Naive B cell (primary cell): ENCODE results near the gene CAMK1D. TPM values are rescaled to one million over a fixed set of nuclear protein-coding genes. Genes with fewer than 3 reads are reported as not detected.

Source experiments
- ATAC-seq, 2 donors: fragments of 150-1000 bp; cut with Tn5 transposase; 2 replicates each; pipeline ENCODE4 v1.10.0; 2021; ENCODE audit warnings: low read depth in 2 of 2, mild to moderate bottlenecking in 2 of 2, moderate library complexity in 2 of 2
- DNase-seq: peaks from one replicate; pipeline ENCODE4 v3.0.0; 2022
- H3K27ac Mint-ChIP-seq, 6 donors: one replicate each; pipeline ENCODE4 v1.8.0; 2020 to 2022; ENCODE audit warnings: mild to moderate bottlenecking in 6 of 6, mixed read lengths in 6 of 6, moderate library complexity in 5 of 6, inconsistent platforms in 2 of 6
- H3K27me3 Mint-ChIP-seq, 3 donors: one replicate each; pipeline ENCODE4 v1.8.0; 2021 to 2022; ENCODE audit warnings: mixed read lengths in 3 of 3, mild to moderate bottlenecking in 1 of 3
- H3K36me3 Mint-ChIP-seq, 2 donors: one replicate each; pipeline ENCODE4 v1.8.0; 2020 to 2022; ENCODE audit warnings: mixed read lengths in 2 of 2, inconsistent platforms in 1 of 2, mild to moderate bottlenecking in 1 of 2
- H3K4me1 Mint-ChIP-seq, 3 donors: one replicate each; pipeline ENCODE4 v1.8.0; 2020 to 2022; ENCODE audit warnings: mixed read lengths in 3 of 3, inconsistent platforms in 1 of 3, mild to moderate bottlenecking in 1 of 3, moderate library complexity in 1 of 3
- H3K4me3 Mint-ChIP-seq, 8 donors: one replicate each; pipeline ENCODE4 v1.8.0; 2020 to 2022; ENCODE audit warnings: mild to moderate bottlenecking in 8 of 8, mixed read lengths in 8 of 8, moderate library complexity in 8 of 8, inconsistent platforms in 2 of 8
- H3K9me3 Mint-ChIP-seq, 7 donors: one replicate each; pipeline ENCODE4 v1.8.0; 2020 to 2022; ENCODE audit warnings: mixed read lengths in 7 of 7, mild to moderate bottlenecking in 5 of 7, inconsistent platforms in 2 of 7, moderate library complexity in 1 of 7
- polyA plus RNA-seq, 6 donors: library from polyadenylated mRNA; unstranded; fragments of 300-500 nt; fragmentation: Illumina TruSeq; gene quantifications; one replicate each; pipeline ENCODE4 v1.2.3, GENCODE V29; 2021; ENCODE audit warnings: low read depth in 6 of 6

The CAMK1D gene
- polyA plus RNA-seq, 6 donors from 2014 or later = 12.2 to 54.1 (median 35.6) TPM

DNA sequence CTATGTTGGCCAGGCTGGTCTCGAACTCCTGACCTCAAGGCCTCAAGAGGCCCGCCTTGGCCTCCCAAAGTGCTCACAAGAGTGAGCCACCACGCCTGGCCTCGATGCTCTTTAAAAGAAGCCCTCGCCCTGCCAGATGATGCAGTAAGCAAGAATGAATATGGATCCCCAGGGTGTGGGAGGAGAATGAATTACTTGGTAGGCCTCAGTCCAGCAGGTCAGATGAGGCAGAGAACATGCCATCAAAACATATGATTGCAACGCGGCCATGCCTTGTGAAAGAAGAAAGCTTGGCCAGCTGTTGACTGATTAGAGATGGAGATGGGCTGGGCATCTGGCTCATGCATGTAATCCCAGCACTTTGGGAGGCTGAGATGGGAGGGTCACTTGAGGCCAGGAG is 68.7 kb downstream of the CAMK1D start:
- DNase-seq = no peak
- H3K4me1 Mint-ChIP-seq = peaks cover 42 to 89% (median 86%) of the 10 kb centered on the region in 3 donors

DNA sequence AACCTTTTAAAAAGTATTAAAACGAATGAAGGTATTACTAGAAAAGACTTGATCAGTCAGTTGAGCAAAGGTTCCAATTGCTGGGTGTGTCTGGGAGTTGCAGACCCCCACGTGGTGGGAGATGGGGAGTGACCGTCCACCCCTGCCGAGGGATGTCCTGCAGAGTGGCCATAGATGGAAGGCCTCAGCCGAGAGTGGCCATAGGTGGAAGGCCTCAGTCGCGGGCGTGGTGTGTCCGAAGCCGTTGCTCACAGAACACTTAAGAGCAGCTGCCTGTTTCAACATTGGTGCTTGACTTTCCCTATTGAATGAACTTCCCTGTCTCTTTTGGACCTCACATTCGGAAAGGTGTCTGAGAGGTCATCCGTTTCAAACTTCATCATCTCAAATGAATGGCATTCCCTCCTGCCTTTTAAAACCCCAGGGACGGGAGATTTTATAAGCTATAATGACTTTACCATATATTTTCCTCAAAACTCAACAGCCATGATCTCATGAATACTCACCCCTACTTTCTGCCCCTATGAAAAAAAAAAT is 69.4 kb downstream of the CAMK1D start:
- Mint-ChIP-seq H3K27me3 (no peaks in the 10 kb centered on the region), H3K36me3 (no peaks in the 10 kb centered on the region), H3K27ac (peak overlapping the region in 4 of 6 donors; percentile 29 to 84 (median 74)), H3K9me3 (no peaks in the 10 kb centered on the region), H3K4me1 (peaks cover 37 to 90% (median 89%) of the 10 kb centered on the region in 3 donors), H3K4me3 (no peak overlapping the region)
- ATAC-seq = no peak
- no peak for DNase-seq

More for the DNA sequence above, 68.7 kb downstream of the CAMK1D start:
- H3K9me3 Mint-ChIP-seq = peaks cover 0 to 5% (median 0%) of the 10 kb centered on the region in 7 donors
- peak overlapping the region in 3 of 6 donors; percentile 67 to 88 (median 69) for H3K27ac Mint-ChIP-seq
- H3K27me3 Mint-ChIP-seq = no peaks in the 10 kb centered on the region
- no peak overlapping the region for H3K4me3 Mint-ChIP-seq
- no peak for ATAC-seq
- peaks cover 0 to 8% of the 10 kb centered on the region in 2 donors for H3K36me3 Mint-ChIP-seq

DNA sequence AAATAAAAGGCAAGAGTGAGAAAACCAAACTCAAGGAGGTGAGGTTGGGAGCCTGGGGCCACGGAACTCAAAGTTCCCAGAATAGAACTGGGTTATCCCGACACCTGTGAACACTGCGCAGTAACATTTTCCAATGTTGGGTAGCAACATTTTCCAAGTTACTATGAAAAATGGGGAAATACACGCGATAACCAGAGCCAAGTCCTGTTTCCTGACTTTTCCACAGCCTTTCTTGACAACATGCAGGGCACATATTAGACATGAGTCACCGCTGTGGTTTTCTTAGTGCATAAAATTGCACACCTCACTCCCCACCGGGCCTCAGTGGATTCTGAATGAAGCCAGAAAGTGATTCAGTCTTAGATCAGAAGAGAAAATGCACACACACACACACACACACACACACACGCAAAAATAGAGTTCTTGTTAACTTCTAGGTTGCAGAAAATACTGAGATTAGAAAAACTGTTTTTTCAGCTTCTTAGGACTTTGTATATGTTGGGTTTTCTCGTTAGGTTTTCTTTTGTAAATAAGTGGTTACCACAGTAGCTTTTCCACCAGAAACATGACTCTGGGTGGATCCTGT is 70.0 kb downstream of the CAMK1D start:
- no peak for DNase-seq
- Mint-ChIP-seq H3K27me3 (no peaks in the 10 kb centered on the region), H3K4me3 (peak overlapping the region in 1 of 8 donors; percentile 30), H3K9me3 (no peaks in the 10 kb centered on the region), H3K4me1 (peaks cover 40 to 92% (median 90%) of the 10 kb centered on the region in 3 donors), H3K27ac (peak overlapping the region; percentile 29 to 84 (median 73)), H3K36me3 (peaks cover 0 to 3% of the 10 kb centered on the region in 2 donors)
- ATAC-seq = no peak

DNA sequence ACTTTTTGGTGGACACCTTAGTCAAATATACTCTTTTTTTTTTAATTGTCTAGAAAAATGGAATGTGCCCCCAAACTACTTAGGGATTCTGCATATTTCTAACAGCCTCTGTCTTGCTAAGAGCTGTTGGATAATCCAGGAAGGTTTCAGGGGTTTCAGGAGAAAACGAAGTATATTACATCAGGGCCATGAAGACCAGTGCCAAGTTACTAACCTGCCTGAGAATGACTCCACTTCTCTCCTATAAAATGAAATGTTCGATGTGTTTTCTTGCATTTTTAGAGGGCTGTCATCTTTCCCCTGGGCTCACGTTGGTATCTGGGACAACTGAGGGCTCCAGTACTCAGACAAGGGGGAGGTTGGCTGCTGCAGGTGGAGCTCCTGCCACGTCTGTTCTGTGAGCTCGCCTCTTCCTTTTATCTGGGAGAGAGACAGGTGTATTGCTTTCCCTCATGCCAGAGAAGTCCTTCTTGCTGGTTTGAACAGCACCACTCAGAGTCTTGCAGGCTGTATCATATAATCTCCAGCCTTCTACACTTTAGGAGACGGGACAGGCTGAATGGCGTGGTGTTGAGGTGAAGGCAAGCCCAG is 71.3 kb downstream of the CAMK1D start:
- H3K36me3 Mint-ChIP-seq = peaks cover 0 to 8% of the 10 kb centered on the region in 2 donors
- DNase-seq (no peak), ATAC-seq (no peak)
- no peaks in the 10 kb centered on the region for H3K27me3 Mint-ChIP-seq
- H3K4me3 Mint-ChIP-seq = peak overlapping the region in 4 of 8 donors; percentile 1 to 79 (median 47)
- peak overlapping the region in 5 of 6 donors; percentile 51 to 95 (median 71) for H3K27ac Mint-ChIP-seq
- no peaks in the 10 kb centered on the region for H3K9me3 Mint-ChIP-seq
- H3K4me1 Mint-ChIP-seq = peaks cover 52 to 96% (median 94%) of the 10 kb centered on the region in 3 donors

DNA sequence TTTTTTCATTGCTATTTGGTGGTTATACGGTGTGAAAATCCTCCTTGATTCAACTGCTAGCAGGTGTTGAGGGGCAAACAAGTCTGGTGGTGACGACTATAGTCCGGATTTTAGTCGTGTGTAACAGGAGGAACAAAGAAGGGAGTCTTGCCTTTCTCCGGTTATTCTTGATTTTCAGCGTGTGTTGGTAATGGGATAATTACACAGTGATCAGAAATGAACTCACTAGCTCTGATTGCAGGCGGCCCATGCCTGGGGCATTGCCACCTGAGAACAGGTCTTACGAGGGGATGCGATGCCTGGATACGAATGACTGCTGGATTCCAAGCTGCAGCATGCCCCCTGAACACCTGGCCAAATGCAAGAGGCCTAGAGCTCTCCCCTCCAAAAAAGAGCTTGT is 72.8 kb downstream of the CAMK1D start:
- Mint-ChIP-seq H3K27me3 (no peaks in the 10 kb centered on the region), H3K36me3 (peaks cover 0 to 8% of the 10 kb centered on the region in 2 donors), H3K4me1 (peaks cover 53 to 94% (median 91%) of the 10 kb centered on the region in 3 donors), H3K9me3 (no peaks in the 10 kb centered on the region), H3K4me3 (peak overlapping the region in 4 of 8 donors; percentile 9 to 83 (median 66)), H3K27ac (peak overlapping the region; percentile 2 to 70 (median 65))
- ATAC-seq = no peak
- no peak for DNase-seq

DNA sequence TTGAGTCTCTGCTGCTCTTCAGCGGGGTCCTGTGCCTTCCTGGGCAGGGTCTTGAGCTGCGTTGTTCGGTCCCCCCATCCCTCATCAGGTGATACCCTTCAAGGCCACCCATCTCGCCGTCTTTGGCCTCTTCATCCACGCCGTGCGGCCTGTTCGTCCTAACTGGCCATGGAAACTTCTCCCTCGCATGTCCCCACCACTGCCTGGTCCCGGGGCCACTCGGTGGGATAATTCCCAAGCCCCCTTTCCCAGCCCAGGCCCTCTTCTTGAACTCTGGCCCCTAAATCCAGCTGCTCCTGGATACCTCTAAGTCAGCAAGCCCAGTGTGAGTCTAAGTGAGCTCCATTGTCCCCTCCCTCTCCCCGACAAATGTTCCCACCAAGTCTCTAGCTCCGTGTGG is 74.5 kb downstream of the CAMK1D start:
- Mint-ChIP-seq H3K4me1 (peaks cover 56 to 89% (median 87%) of the 10 kb centered on the region in 3 donors), H3K9me3 (no peaks in the 10 kb centered on the region), H3K36me3 (peaks cover 0 to 8% of the 10 kb centered on the region in 2 donors), H3K27me3 (no peaks in the 10 kb centered on the region), H3K27ac (peak overlapping the region in 3 of 6 donors; percentile 67 to 96 (median 73)), H3K4me3 (peak overlapping the region in 4 of 8 donors; percentile 64 to 84 (median 75))
- DNase-seq (no peak), ATAC-seq (no peak)

DNA sequence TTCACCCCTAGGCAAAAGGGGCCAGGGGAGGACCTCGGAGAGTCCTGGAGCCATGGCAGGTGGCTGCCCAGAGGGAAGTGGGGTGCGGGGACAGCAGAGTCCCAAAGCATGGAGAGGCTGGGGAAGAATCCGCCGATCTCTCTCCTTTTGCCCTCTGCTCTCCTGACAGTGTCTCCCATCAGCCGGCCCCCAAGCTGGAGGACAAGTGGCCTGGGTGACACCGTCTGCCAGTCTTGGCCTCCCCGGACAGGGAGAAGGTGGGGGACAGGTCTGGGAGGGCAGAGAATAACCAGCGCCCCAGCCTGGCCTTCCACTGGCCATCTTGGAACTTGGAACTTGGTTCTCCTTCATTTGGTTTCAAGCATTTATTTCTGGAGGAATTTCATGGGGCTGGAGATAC is 77.9 kb downstream of the CAMK1D start:
- Mint-ChIP-seq H3K9me3 (no peaks in the 10 kb centered on the region), H3K4me1 (peaks cover 62 to 89% (median 81%) of the 10 kb centered on the region in 3 donors), H3K27ac (no peak overlapping the region), H3K27me3 (no peaks in the 10 kb centered on the region), H3K4me3 (no peak overlapping the region), H3K36me3 (peaks cover 2 to 8% of the 10 kb centered on the region in 2 donors)
- DNase-seq = no peak
- ATAC-seq = no peak

DNA sequence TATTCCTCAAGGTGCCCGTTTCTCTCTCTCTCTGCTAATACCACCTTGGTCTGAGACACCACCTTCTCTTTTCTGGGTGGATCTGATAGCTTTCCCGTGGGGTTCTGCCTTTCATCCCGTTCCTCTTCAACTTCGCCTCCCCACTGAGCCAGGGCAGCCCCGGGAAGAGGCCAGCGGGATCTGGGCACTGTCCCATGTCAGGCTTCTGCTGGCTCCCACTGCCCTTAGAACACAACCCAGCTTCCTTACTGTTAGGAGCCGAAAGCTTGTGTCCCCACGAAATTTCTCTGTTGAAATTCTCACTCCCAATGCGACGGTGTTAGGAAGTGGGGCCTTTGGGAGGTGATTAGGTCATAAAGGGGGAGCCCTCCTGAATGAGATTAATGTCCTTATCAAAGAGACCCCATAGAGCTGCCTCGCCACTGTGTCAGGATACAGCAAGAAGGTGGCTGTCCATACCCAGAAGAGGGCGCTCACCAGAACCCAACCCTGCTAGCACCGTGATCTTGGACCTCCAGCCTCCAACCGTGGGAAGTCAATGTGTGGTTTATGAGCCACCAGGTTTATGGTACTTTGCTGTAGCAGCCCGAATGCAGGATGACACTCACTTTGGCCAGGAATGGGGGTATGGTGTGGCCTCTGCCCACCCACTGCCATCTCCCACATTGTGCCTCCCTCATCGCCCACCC is 79.2 kb downstream of the CAMK1D start:
- DNase-seq (no peak), ATAC-seq (no peak)
- no peaks in the 10 kb centered on the region for H3K9me3 Mint-ChIP-seq
- peak overlapping the region in 2 of 8 donors; percentile 20 to 47 for H3K4me3 Mint-ChIP-seq
- peaks cover 67 to 89% (median 81%) of the 10 kb centered on the region in 3 donors for H3K4me1 Mint-ChIP-seq
- no peaks in the 10 kb centered on the region for H3K27me3 Mint-ChIP-seq
- H3K27ac Mint-ChIP-seq = peak overlapping the region in 3 of 6 donors; percentile 64 to 75 (median 74)
- peaks cover 4 to 8% of the 10 kb centered on the region in 2 donors for H3K36me3 Mint-ChIP-seq

DNA sequence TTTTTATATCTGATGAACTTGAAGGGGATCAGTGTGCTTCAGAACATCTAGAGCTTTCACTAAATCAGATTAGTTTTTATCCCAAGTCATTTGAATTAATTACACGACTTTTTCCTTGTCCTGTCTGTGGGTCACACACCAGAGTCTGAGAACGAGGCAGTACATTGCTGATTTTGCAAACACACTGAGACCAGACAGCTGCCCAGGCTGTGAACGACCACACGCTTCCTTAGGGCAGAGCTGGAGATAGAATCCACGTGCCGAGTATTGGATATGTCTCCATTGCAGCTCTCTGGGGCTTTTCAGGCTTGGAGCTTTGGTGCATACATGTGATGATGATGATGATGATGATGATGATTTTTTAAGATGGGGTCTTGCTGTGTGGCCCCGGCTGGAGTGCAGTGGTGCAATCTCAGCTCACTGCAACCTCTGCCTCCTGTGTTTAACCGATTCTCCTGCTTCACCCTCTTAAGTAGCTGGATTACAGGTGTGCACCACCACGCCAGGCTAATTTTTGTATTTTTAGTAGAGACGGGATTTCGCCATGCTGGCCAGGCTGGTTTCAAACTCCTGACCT is 81.1 kb downstream of the CAMK1D start:
- Mint-ChIP-seq H3K27me3 (no peaks in the 10 kb centered on the region), H3K4me3 (no peak overlapping the region), H3K9me3 (no peaks in the 10 kb centered on the region), H3K36me3 (peaks cover 0 to 4% of the 10 kb centered on the region in 2 donors), H3K4me1 (peaks cover 64 to 83% (median 80%) of the 10 kb centered on the region in 3 donors), H3K27ac (peak overlapping the region in 4 of 6 donors; percentile 37 to 82 (median 57))
- ATAC-seq = no peak
- DNase-seq = no peak

DNA sequence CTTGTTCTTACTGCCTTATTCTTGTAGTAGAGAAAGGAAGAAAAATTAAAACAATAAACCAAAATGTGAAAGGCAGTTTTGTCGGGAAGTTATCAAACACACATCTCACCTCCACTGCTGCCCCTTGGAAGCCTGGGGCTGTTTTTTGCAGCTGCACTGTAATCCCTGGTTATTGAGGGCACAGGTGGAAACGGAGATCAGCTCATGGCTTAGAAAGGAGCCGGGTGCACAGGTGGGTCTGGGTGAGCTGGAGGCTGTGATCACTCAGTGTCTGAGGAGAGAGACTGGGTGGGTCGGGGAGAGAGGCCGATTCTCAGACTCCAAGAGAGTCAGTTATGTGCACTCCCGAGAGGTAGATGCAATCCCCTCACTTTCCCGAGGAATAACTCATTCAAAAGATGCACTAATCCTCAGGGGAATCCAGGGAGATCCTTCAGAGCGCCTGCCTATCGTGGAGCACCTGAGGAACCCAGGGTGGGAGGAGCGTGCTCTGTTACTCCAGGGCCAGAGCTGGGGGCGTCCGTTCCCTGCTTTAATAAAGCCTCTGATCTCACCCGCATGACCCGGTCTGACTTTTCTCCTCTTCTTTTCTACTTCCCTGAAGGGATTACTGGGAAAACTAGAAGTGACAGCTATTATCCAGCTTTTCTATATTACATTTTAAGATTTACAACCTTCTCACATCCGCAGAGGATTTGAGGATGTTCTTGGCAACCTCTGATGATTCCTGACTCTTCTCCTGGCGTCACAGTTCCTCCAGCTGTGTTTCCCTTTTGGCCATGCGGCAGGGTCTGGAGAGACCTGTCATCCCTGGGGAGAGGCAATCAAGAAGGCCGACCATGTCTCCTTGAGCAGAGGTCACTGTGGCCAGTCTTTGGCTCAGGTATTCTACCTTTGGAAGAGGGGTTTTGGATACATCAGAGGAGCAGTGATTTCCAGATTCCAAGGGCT is 82.1 kb downstream of the CAMK1D start:
- no peak overlapping the region for H3K4me3 Mint-ChIP-seq
- peak overlapping the region in 3 of 6 donors; percentile 48 to 70 (median 61) for H3K27ac Mint-ChIP-seq
- ATAC-seq = no peak
- H3K27me3 Mint-ChIP-seq = no peaks in the 10 kb centered on the region
- DNase-seq = no peak
- H3K36me3 Mint-ChIP-seq = peaks cover 0 to 4% of the 10 kb centered on the region in 2 donors
- no peaks in the 10 kb centered on the region for H3K9me3 Mint-ChIP-seq
- H3K4me1 Mint-ChIP-seq = peaks cover 64 to 83% (median 79%) of the 10 kb centered on the region in 3 donors

DNA sequence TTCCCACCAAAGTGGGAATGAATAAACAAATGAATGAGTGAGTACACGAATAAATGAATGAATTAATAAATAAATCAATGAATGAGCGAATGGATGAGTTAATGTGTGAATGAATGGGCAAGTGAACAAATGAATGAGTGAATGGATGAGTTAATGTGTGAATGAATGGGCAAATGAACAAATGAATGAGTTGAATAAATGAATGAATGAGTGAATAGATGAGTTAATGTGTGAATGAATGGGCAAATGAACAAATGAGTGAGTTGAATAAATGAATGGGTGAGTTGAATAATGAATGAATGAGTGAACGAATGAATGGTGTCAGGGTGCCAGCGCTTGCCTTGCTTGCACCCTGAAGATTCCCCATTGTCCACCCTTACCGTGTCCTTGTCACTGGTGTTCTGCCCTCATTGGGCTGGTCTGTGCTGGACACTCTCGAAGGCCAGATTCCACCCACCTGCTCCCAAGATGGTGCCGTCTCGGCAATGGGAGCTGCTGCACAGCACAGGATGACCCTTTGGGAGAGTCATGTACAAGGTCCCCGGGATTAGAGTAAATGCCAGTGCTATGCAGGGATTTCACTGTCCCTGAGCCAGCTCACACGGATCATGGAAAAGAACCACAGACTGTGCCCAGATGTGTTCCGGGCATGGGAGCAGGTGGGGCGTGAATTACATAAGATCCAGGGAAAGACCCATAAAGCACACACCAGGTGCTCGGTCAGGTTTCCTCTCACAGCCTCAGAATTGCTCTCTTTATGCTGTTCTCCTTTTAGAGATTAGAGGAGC is 83.2 kb downstream of the CAMK1D start:
- DNase-seq = no peak
- Mint-ChIP-seq H3K27me3 (no peaks in the 10 kb centered on the region), H3K27ac (peak overlapping the region in 5 of 6 donors; percentile 25 to 61 (median 48)), H3K36me3 (peaks cover 0 to 4% of the 10 kb centered on the region in 2 donors), H3K9me3 (no peaks in the 10 kb centered on the region), H3K4me3 (no peak overlapping the region), H3K4me1 (peaks cover 71 to 88% (median 85%) of the 10 kb centered on the region in 3 donors)
- ATAC-seq = no peak
